ENCODE data around the gene PEPD.

PEPD gene

DNA sequence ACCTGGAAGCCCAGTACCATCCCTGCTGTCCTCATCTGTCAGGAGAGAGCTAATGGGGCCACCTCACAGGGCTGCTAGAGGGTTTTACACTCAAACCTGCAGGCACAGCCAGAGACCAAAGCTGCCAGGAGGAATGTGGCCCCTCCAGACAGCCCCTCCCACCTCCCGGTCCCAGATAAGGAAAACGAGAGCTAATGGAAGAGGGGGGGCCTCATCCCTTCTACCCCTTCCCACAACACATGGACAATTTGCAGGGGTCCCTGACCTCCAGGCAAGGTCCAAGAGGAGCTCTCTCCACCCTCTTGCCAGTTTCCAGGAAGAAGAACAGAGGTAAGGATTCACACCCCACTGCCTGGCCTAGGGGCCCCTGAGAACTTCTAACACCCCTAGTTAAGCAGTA, 1.6 kb upstream of the PEPD start:
- H3K4me3 ChIP-seq (replicated peaks; ENCODE audit: low read depth, low read length), result no peak overlapping the region
- no peak for DNase-seq (ENCODE audit: extremely low read depth, low read depth)
- TF ChIP-seq, protein P1, sequence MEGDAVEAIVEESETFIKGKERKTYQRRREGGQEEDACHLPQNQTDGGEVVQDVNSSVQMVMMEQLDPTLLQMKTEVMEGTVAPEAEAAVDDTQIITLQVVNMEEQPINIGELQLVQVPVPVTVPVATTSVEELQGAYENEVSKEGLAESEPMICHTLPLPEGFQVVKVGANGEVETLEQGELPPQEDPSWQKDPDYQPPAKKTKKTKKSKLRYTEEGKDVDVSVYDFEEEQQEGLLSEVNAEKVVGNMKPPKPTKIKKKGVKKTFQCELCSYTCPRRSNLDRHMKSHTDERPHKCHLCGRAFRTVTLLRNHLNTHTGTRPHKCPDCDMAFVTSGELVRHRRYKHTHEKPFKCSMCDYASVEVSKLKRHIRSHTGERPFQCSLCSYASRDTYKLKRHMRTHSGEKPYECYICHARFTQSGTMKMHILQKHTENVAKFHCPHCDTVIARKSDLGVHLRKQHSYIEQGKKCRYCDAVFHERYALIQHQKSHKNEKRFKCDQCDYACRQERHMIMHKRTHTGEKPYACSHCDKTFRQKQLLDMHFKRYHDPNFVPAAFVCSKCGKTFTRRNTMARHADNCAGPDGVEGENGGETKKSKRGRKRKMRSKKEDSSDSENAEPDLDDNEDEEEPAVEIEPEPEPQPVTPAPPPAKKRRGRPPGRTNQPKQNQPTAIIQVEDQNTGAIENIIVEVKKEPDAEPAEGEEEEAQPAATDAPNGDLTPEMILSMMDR (IDR thresholded peaks at IDR 0.05; ENCODE audit: low read depth, low read length, missing control alignments), result no peak

DNA sequence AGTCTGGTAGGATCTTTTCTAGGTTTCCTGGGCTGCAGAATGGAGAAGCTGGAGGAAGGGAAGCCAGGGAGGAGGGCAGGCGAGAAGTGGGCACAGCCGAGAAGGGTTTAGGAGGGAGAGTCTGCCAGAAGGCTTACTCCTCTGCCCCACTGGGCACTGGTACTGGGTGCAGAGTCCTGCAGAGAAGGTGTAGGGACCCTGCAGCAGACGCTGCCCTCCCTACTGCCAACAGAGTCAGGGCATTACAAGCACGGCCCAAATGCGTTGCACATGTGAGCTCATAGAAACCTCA, 726 bp upstream of the PEPD start:
- TF ChIP-seq, protein P1 (IDR thresholded peaks at IDR 0.05; ENCODE audit: low read depth, low read length, missing control alignments), result no peak
- H3K4me3 ChIP-seq (replicated peaks; ENCODE audit: low read depth, low read length), result peak overlapping the region; percentile 75
- DNase-seq (ENCODE audit: extremely low read depth, low read depth), result no peak

DNA sequence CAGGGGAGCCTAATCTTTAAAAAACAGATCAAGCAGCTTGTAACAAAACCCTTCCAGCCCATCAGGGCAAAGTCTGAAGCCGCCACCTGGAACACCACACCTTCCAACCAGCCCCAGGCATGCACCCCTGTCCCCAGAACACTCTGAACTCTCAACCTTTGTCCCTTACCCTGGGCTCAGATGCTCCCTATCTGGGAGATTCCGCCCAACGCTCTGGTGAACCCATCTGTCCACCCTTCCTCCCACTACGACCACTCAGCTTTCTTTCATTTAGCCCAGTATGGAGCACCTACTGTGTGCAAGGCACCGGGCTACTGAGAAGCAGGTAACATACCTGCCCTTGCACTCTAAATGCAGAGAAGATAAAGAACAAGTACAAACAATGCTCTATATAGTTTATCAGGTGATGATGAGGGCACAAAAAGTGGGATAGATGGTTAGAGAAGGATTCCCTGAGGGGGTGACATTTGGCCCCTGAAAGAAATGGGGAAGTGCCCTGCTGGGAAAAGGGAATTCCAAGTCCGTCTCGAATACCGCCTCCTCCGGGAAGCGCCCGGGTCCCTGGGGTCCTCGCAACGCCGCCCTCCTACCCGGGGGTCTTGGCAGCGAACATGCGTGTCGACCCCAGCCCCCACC, 629 bp downstream of the PEPD start:
- no peak for DNase-seq (ENCODE audit: extremely low read depth, low read depth)
- TF ChIP-seq, protein P1 (IDR thresholded peaks at IDR 0.05; ENCODE audit: low read depth, low read length, missing control alignments), result no peak
- H3K4me3 ChIP-seq (replicated peaks; ENCODE audit: low read depth, low read length), result peak overlapping the region; percentile 75

DNA sequence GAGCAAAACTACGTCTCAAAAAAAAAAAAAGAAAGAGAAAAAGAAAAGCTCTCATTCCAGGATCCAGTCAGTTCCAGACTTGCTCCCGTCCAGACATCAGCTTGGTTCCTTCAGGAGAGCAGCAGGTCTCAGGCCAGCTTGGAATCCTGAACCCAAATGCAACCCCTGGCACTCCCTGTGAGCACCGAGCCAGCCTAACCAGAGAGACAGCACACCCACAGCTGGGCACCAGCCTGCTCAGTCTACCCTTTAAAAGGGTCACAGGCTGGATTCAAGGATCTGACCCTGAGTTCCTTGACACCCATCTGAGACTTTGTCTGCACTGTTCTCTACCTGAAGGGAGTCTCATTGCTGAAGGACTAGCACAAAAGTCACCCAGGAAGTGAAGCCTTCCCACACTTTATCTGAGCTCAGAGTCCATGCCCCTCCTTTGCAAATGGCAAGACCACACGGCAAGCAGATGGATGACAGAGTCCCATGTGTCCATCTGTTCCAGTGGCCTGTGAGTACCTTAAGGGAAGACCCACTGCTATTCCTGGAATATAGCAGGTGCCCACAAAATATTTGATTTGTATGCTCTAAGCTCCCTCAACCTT, 1.4 kb downstream of the PEPD start:
- TF ChIP-seq, protein P1 (IDR thresholded peaks at IDR 0.05; ENCODE audit: low read depth, low read length, missing control alignments), result no peak
- H3K4me3 ChIP-seq (replicated peaks; ENCODE audit: low read depth, low read length), result peak overlapping the region; percentile 75
- no peak for DNase-seq (ENCODE audit: extremely low read depth, low read depth)

DNA sequence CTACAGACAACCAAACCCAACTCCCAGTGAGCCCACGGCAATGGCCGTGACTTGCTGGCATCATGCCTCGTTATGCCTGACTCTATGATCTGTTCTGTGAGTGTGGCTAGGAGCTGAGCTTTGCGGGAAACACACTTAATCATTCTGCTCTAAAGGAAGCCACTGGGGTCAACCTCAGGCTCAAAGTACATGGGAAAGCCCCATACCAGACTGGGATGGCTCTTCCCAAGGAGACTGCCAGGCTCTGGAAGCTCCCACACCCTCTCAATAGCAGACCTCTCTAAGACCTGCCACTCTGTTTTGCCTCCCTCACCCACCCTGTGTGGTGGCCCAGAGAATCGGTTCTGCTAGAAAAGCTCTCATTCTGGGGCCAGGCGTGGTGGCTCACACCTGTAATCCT, 2.2 kb downstream of the PEPD start:
- H3K4me3 ChIP-seq (replicated peaks; ENCODE audit: low read depth, low read length), result no peak overlapping the region
- no peak for DNase-seq (ENCODE audit: extremely low read depth, low read depth)
- TF ChIP-seq, protein P1 (IDR thresholded peaks at IDR 0.05; ENCODE audit: low read depth, low read length, missing control alignments), result no peak

DNA sequence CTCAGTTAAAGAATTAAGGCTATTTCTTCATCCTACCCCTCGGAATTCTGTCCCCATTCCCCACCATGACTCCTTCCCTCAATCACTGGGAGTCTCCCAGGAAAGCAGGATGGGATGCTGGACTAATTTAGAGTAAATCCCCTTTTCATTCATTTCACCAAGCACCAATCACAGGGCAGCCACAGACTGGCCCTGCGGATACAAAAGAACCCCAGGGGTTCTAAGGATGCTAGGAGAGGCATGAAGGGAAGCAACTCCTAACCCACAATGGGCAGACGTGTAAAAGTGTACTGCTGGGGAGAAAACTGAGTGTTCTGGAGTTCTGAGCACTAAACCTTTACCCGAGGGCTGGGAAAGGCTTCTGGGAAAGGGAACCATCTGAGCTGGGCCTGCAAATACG, 3.0 kb downstream of the PEPD start:
- TF ChIP-seq, protein P1 (IDR thresholded peaks at IDR 0.05; ENCODE audit: low read depth, low read length, missing control alignments), result no peak

DNA sequence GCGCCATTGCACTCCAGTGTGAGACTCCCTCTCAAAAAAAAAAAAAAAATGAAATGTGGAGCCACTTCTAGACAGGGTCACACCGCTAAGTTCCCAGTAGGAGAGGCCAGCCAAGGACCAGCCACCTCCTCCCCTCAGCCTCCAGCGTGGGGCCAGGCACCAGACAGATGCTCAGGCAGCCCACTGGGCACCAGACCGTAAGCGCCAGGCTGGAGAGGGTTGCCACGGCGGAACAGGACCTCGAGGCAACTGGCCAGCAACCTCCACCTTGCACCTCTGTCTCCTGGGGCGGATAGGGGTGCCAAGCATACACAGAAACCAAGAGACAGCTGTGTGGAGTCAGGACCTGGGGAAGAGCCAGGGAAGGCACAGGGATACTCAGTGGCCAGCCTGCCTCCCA, 3.7 kb downstream of the PEPD start:
- H3K4me3 ChIP-seq (replicated peaks; ENCODE audit: low read depth, low read length), result no peak overlapping the region
- TF ChIP-seq, protein P1 (IDR thresholded peaks at IDR 0.05; ENCODE audit: low read depth, low read length, missing control alignments), result no peak
- DNase-seq (ENCODE audit: extremely low read depth, low read depth), result no peak

More for the DNA sequence above, 3.0 kb downstream of the PEPD start:
- DNase-seq (ENCODE audit: extremely low read depth, low read depth), result no peak
- no peak overlapping the region for H3K4me3 ChIP-seq (replicated peaks; ENCODE audit: low read depth, low read length)
